ENCODE measurements around the gene GID4. TPM values are rescaled to one million over a fixed set of nuclear protein-coding genes. Genes with fewer than 3 reads are reported as not detected.

The GID4 gene
- total RNA-seq, 3 donors from 2014 or later (not counting 1 experiment from before 2014, with no cell fraction given), result 6.6 to 10.0 (median 6.9) TPM

DNA sequence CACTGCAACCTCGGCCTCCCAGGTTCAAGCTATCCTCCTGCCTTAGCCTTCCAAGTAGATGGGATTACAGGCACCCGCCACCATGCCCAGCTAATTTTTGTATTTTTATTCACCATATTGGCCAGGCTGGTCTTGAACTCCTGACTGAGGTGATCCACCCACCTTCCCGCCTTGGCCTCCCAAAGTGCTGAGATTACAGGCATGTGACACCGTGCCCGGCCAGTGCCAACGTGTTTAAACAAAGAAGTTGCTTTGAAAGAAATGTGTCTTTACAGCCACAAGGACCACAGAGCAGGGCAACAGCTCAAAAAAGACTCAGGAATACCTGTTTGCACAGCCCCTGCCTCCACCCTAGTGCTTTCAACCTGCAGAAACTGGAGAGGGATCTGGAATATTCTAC is 25.2 kb upstream of the GID4 start:
- Histone ChIP-seq H3K4me3 (ENCODE audit: low read length) (no peak overlapping the region), H3K36me3 (ENCODE audit: control insufficient read depth, insufficient read depth, low read length) (peaks cover 24% of the 10 kb centered on the region), H3K27ac (ENCODE audit: low read length) (no peak overlapping the region), H3K9me3 (ENCODE audit: control insufficient read depth, insufficient read depth, low read length) (no peaks in the 10 kb centered on the region), H3K4me1 (ENCODE audit: control insufficient read depth, insufficient read depth, low read length) (no peaks in the 10 kb centered on the region), H3K27me3 (ENCODE audit: control insufficient read depth, insufficient read depth, low read length) (no peaks in the 10 kb centered on the region)
- Mint-ChIP-seq H3K4me3 (no peak overlapping the region), H3K9me3 (no peaks in the 10 kb centered on the region), H3K27ac (no peak overlapping the region), H3K27me3 (ENCODE audit: low read depth in 2 of 2) (no peaks in the 10 kb centered on the region), H3K4me1 (no peaks in the 10 kb centered on the region), H3K36me3 (peaks cover 5% of the 10 kb centered on the region)
- no peak for ATAC-seq
- 95% methylated on average over 6 of the region's 6 CpGs for WGBS (ENCODE audit: insufficient coverage)
- no peak for DNase-seq
- intact Hi-C loops (cut with micrococcal nuclease), result no loop called here
- TF ChIP-seq, protein P1, sequence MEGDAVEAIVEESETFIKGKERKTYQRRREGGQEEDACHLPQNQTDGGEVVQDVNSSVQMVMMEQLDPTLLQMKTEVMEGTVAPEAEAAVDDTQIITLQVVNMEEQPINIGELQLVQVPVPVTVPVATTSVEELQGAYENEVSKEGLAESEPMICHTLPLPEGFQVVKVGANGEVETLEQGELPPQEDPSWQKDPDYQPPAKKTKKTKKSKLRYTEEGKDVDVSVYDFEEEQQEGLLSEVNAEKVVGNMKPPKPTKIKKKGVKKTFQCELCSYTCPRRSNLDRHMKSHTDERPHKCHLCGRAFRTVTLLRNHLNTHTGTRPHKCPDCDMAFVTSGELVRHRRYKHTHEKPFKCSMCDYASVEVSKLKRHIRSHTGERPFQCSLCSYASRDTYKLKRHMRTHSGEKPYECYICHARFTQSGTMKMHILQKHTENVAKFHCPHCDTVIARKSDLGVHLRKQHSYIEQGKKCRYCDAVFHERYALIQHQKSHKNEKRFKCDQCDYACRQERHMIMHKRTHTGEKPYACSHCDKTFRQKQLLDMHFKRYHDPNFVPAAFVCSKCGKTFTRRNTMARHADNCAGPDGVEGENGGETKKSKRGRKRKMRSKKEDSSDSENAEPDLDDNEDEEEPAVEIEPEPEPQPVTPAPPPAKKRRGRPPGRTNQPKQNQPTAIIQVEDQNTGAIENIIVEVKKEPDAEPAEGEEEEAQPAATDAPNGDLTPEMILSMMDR (IDR thresholded peaks at IDR 0.05), result no peak

DNA sequence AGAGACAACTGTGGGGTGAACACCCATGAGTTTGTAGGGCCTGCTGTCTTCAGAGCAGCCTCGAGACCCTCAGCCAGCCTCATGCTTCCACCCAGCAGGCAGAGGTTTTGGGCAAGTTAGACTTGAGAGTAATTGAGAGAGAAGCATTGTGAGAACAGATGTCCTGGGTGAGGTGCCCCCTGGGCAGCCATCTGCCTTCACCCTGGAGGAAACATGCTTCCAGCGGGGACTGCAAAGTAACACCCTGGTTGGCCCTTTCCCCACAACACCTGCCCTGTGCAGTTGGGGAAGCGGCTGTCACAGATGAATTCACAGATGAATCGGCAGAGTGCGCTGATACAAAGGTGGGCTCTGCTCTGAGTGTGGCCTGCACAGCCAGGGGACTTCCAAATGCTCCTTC is 23.6 kb upstream of the GID4 start:
- H3K4me1 ChIP-seq (ENCODE audit: control insufficient read depth, insufficient read depth, low read length), result no peaks in the 10 kb centered on the region
- H3K9me3 ChIP-seq (ENCODE audit: control insufficient read depth, insufficient read depth, low read length), result no peaks in the 10 kb centered on the region
- no peaks in the 10 kb centered on the region for H3K27me3 ChIP-seq (ENCODE audit: control insufficient read depth, insufficient read depth, low read length)
- H3K27ac Mint-ChIP-seq, result no peak overlapping the region
- intact Hi-C loops (cut with micrococcal nuclease), result no loop called here
- peaks cover 5% of the 10 kb centered on the region for H3K36me3 Mint-ChIP-seq
- no peaks in the 10 kb centered on the region for H3K9me3 Mint-ChIP-seq
- no peak overlapping the region for H3K4me3 ChIP-seq (ENCODE audit: low read length)
- ATAC-seq, result no peak
- H3K27me3 Mint-ChIP-seq (ENCODE audit: low read depth in 2 of 2), result no peaks in the 10 kb centered on the region
- no peak for DNase-seq
- TF ChIP-seq, protein P1 (IDR thresholded peaks at IDR 0.05), result no peak
- H3K4me3 Mint-ChIP-seq, result no peak overlapping the region
- 87% methylated on average over 5 of the region's 5 CpGs for WGBS (ENCODE audit: insufficient coverage)
- no peak overlapping the region for H3K27ac ChIP-seq (ENCODE audit: low read length)
- H3K36me3 ChIP-seq (ENCODE audit: control insufficient read depth, insufficient read depth, low read length), result peaks cover 24% of the 10 kb centered on the region
- no peaks in the 10 kb centered on the region for H3K4me1 Mint-ChIP-seq

DNA sequence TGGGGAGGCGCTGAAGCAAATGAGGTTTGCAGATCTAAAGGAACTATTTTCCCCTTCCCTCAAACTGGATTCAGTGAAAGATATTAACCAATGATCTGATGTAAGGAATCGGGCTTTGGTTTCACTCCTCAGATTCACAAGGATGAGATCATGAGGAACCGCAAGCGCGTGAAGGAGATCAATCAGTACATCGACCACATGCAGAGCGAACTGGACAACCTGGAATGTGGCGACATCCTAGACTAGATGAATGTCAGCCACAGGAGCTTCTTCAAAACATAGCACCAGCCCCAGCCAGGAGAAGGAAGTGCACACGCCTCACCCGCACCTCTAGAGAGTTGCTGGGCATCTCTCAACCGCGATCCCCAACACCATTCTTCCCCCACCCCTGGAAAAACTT is 22.8 kb upstream of the GID4 start:
- DNase-seq (no peak), ATAC-seq (no peak)
- Mint-ChIP-seq H3K4me3 (no peak overlapping the region), H3K4me1 (no peaks in the 10 kb centered on the region), H3K36me3 (peaks cover 5% of the 10 kb centered on the region), H3K27ac (no peak overlapping the region), H3K9me3 (no peaks in the 10 kb centered on the region), H3K27me3 (ENCODE audit: low read depth in 2 of 2) (no peaks in the 10 kb centered on the region)
- WGBS (ENCODE audit: insufficient coverage), result 95% methylated on average over 10 of the region's 12 CpGs
- H3K27ac ChIP-seq (ENCODE audit: low read length), result no peak overlapping the region
- intact Hi-C loops (cut with micrococcal nuclease), result no loop called here
- H3K9me3 ChIP-seq (ENCODE audit: control insufficient read depth, insufficient read depth, low read length), result no peaks in the 10 kb centered on the region
- H3K27me3 ChIP-seq (ENCODE audit: control insufficient read depth, insufficient read depth, low read length), result no peaks in the 10 kb centered on the region
- H3K4me1 ChIP-seq (ENCODE audit: control insufficient read depth, insufficient read depth, low read length), result no peaks in the 10 kb centered on the region
- H3K36me3 ChIP-seq (ENCODE audit: control insufficient read depth, insufficient read depth, low read length), result peaks cover 31% of the 10 kb centered on the region
- no peak overlapping the region for H3K4me3 ChIP-seq (ENCODE audit: low read length)
- TF ChIP-seq, protein P1 (IDR thresholded peaks at IDR 0.05), result no peak

DNA sequence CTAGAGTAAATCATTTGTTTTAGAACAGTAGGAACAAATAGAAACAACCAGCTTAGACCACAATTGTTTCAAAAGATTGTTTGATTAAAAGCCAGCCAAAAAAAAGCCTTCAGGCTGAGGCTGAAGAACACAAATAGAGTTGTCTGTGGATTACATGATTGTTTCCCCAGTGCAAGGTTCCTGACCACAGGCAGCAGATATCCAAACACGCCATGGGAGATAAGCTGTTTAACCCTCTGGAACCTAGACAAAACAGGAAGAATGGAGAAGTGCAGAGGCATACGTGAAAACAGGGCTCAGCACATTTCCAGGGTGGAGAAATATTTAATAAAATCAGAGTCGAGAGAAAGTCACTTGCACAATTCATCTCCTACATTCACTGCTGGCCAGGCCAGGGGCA is 21.2 kb upstream of the GID4 start:
- H3K36me3 Mint-ChIP-seq, result peaks cover 5% of the 10 kb centered on the region
- ATAC-seq, result no peak

More for the DNA sequence above, 21.2 kb upstream of the GID4 start:
- Mint-ChIP-seq H3K4me3 (no peak overlapping the region), H3K27ac (no peak overlapping the region), H3K27me3 (ENCODE audit: low read depth in 2 of 2) (no peaks in the 10 kb centered on the region), H3K4me1 (no peaks in the 10 kb centered on the region), H3K9me3 (no peaks in the 10 kb centered on the region)
- Histone ChIP-seq H3K4me3 (ENCODE audit: low read length) (no peak overlapping the region), H3K9me3 (ENCODE audit: control insufficient read depth, insufficient read depth, low read length) (no peaks in the 10 kb centered on the region), H3K27ac (ENCODE audit: low read length) (no peak overlapping the region), H3K36me3 (ENCODE audit: control insufficient read depth, insufficient read depth, low read length) (peaks cover 33% of the 10 kb centered on the region), H3K27me3 (ENCODE audit: control insufficient read depth, insufficient read depth, low read length) (no peaks in the 10 kb centered on the region), H3K4me1 (ENCODE audit: control insufficient read depth, insufficient read depth, low read length) (no peaks in the 10 kb centered on the region)
- intact Hi-C loops (cut with micrococcal nuclease), result no loop called here
- 78% methylated on average over 3 of the region's 3 CpGs for WGBS (ENCODE audit: insufficient coverage)
- TF ChIP-seq, protein P1 (IDR thresholded peaks at IDR 0.05), result no peak
- DNase-seq, result no peak

Data from natural killer cell (primary cell).